Caki2 (cell line): ENCODE measurements around the gene STXBP4. TPM values are rescaled to one million over a fixed set of nuclear protein-coding genes. Genes with fewer than 3 reads are reported as not detected.

Source experiments
- total RNA-seq: library from RNA; depleted of rRNA; stranded (reverse); fragments of >200 nt; shearing (Covaris generic); gene quantifications from 2 replicates; pipeline ENCODE4 v1.2.3, GENCODE V29; 2014; ENCODE audit warnings: low replicate concordance; rRNA removed

Gene STXBP4
- total RNA-seq, 1 experiment from 2014 or later: 1.1 TPM

Other genes with a start within 250 kb of the STXBP4 start
- 33.9 and 35.2 TPM in 2 replicates for gene TOM1L1, start 67.9 kb upstream of the STXBP4 start, total RNA-seq
- 80.2 and 100 TPM in 2 replicates for gene COX11, start 111 bp upstream of the STXBP4 start, total RNA-seq